Activated CD8-positive, alpha-beta memory T cell treated with anti-CD3 and anti-CD28 coated beads, Interleukin-2, amount 50 U/mL, for 48 hours (primary cell): ENCODE results near the gene TRIO.

Experiments used
- DNase-seq: peaks from one replicate; pipeline ENCODE4 v3.0.0-alpha.2; 2020

The TRIO gene

DNA sequence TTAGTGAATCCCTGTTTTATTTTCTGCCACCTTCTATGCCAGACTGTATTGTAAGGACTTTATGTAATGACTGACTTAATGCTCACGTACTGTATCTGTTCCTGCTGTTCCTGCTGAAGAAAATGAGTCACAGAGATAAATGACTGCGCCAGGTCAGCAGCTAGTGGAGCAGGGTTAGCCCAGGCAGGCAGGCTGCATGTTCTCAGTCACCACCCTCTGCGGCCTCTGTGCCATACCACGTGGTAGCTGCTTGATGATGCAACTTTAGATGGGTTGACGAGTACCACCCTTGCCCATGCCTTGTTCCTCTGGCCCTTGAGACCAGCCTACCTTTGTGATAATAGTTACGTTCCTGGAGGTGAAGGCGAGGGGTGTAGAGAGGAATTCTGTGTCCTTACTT is 161.9 kb downstream of the TRIO start:
- no peak for DNase-seq

DNA sequence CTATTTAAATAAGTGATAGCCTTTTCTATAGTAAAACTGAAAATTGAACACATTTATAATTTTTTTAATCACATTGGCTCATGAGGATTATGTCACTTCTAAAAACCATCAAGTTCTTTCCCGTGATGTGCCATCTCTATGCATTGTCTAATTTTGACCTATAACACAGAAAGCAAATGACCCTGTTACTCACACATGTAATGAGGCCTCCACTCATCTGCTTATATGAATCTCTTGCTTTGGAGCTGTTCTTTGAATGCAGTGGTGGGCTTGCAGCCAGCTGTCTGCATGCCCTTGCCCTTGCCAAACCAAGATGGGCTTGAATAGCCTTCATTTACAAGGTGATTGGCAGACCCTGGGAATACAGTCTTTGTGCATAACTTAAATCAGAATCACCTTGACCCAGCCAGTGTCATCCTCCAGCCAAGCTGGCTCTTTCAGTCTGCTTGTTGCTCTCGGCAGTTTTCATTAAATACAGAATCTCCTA is 163.2 kb downstream of the TRIO start:
- no peak for DNase-seq

DNA sequence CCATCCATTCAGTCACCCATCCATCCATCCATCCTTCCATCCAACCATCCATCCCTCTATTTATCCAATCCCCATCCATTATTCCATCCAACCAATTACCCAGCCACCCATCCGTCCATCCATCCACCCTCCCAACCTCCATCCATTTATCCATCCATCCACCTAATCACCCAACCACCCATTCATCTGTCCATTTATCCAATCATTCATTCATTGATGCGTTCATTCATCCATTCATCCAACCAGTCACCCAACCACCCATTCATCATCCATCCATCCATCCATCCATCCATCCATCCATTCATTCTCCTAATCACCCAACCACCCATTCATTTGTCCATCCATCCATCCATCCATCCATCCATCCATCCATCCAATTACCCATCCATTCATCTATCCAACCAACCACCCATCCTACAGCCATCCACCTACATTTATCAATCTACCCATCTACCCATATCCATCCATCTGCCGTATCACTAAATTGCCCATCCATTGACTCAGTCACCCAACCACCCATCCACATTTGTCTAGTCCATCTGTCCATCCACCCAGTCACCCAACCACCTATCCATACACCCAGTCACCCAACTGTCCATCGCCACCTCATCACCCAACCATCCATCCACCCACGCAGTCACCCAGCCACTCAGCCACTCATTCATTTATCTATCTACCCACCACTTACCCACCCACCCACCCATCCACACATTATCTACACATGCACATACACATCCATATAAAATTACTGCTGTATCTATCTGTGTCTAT is 165.4 kb downstream of the TRIO start:
- DNase-seq, result no peak

- no peak for DNase-seq
Measured at GRCh38 chr5:14309199-14309598, 166.1 kb downstream of the TRIO start.

DNA sequence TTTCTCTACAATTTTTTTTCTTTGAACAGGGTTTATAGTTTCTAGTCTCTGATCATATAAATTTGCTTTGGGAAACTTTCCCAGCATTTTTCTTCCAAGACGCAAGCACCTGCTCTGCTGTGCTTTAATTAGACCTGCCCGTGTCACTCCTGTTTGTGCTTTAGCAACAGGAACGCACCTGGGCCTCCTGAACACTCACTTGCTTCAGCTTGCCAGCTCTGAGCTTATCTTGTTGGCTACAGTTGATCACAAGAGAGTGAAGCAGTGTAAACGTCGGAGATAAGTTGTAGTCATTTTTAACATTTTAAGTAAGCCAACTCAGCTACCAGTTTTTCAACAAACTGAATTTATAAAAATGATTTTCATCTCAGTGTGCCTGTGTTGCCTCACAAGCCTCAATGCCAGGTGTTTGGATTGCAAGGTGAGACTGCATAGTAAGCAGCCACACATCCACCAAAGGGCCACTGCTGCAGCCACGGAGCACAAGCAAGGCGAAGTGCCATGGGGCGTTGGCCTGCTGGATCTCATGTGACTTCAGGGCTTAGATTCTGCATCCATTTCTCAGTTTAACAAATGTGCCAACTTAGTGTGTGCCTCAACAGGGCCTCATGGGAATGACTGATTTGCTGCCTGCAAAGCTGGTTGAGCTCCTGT is 166.9 kb downstream of the TRIO start:
- no peak for DNase-seq

- no peak for DNase-seq
Measured at GRCh38 chr5:14310901-14311300, 167.8 kb downstream of the TRIO start.

GRCh38 chr5:14313986-14314690 is 171.0 kb downstream of the TRIO start:
- DNase-seq, result no peak

GRCh38 chr5:14316471-14316870 is 173.3 kb downstream of the TRIO start:
- no peak for DNase-seq

DNA sequence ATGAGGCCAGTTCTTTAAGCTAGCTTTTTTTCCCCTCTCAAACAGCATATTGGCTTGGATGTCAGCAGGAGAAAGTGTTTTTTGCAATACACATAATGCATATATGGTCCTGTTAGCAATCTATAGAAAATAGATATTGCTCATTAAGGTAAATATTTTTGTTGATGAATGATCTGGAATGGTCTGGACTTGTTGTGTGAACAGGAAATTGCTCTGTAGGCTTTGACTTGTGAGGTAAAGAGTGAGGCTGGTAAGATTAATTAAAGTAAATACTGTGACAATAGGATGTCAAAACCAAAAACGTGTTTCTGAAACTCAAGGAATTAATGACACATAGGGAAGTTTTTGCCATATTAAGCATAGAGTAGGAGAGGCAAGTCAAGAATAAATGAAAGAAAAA is 176.0 kb downstream of the TRIO start:
- DNase-seq, result no peak

- DNase-seq, result no peak
Measured at GRCh38 chr5:14321936-14322335, 178.8 kb downstream of the TRIO start.

DNA sequence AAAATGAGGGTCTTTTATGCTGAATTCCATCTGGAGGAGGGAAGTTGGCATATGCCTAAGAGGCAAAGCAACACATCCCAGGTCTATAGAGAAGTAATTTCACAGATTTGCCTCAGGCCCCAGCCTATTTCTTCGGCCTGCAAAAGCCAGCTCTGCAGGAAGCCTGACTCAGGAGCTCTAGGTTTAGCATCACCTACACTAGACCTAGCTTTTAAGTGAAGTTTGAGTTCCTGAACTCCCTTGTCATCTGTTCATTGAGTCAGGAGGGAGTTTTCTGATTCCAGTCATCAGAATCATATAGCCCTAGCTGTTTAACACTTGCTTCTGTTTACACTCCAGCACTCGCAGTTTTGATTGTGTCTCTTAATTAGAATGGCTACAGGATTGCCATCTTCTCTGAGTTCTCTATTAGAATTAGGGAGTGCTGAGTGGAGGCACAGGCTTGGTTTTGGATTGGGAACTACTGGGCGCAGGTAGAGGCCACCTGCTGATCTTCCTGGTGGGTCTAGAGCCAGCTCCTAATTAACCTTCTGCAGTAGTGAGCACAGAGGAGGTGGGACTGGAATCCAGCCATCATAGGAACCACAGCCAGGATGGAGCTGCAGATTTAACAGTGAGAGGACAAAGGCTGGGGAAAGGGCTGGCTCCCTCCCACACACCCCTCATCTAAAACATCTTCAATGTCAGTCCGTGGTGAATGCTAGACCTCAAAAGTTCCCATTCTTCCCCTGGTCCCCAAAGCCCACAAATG is 179.5 kb downstream of the TRIO start:
- DNase-seq, result no peak

- no peak for DNase-seq
Measured at GRCh38 chr5:14323466-14323865, 180.3 kb downstream of the TRIO start.

DNA sequence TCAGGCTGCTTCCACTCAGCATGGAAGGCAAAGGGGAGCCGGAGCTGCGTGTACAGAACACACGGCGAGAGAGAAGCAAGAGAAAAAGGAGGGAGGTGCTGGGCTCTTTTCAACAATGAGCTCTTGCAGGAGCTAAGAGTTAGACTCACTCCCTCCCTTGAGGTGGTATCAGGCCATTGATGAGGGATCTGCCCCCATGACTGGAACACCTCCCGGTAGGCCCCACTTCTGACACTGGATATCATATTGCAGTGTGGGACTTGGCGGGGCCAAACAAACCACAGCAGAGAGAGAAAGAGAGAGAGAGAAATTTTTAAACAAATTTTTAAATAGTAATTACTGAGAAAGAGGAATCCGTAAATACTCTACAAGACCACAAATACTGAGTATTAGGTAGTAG is 182.2 kb downstream of the TRIO start:
- no peak for DNase-seq

GRCh38 chr5:14326035-14326903 is 183.1 kb downstream of the TRIO start:
- DNase-seq, result no peak

DNA sequence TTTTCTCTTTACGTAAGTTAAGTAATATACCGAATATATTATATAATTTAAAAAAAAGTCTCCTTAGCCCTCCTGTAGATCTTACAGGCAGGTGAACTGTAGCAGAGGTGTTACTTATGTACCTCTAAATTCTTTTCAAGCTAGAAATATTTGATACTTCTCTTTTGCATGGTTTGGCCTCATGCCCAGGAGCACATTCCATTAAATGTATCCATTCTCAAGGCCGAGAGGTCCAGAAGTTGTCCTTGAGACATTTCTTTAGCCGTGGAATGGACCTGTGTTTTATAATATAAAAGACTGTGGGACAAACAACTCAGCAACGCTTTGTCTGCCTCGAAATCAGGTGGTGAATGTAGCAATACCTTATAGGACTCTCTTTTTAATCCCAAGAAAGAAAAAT is 184.5 kb downstream of the TRIO start:
- no peak for DNase-seq

DNA sequence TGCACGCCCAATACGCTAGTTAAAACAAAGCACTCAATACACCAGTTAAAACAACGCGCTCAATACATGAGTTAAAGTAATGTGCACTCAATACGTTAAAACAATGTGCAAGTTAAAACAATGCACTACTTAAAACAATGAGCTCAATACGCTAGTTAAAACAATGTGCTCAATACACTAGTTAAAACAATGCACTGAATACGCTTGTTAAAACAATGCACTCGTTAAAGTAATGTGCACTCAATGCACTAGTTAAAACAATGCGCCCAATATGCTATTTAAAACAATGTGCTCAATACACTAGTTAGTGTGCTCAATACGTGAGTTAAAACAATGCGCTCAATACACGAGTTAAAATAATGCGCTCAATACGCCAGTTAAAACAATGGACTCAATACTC is 185.0 kb downstream of the TRIO start:
- DNase-seq, result no peak

DNA sequence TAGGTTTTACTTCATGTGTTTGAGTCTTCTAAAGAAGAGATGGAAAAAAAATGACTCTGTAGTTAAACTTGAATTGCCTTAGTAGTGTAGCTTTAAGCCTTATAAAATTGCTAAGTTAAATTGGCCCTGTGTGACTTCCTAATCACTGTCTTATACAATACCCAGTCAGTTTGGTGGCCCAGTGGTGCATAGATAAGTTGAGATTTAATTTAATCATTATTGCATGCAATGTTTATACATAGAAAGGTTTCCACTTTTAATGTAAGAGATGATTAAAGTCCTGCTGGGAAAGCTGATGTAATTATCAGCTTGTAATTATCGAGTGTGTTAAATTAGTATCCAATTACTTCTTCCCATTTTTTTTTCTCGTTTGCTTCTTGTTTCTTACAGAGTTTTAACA is 187.1 kb downstream of the TRIO start:
- DNase-seq, result no peak

GRCh38 chr5:14330729-14331385 is 187.7 kb downstream of the TRIO start:
- no peak for DNase-seq

DNA sequence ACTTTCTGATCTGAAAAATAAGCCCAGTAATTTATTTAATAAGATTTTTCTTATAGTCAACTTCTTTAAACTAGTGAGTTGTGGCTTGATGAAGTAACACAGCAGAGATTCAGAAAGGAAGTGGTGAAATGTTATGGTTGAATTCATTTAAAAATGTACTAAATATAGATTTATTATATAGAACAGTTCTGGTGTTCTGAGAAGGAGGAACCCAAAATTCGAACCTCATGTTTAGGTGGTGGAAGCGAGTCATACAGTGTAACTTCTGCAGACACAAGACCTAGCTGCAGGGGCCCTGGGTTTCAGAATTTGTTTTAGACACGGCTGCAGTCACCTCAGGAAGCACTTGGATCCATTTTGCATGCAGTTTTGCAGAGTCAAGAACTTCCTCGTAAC is 188.2 kb downstream of the TRIO start:
- no peak for DNase-seq

DNA sequence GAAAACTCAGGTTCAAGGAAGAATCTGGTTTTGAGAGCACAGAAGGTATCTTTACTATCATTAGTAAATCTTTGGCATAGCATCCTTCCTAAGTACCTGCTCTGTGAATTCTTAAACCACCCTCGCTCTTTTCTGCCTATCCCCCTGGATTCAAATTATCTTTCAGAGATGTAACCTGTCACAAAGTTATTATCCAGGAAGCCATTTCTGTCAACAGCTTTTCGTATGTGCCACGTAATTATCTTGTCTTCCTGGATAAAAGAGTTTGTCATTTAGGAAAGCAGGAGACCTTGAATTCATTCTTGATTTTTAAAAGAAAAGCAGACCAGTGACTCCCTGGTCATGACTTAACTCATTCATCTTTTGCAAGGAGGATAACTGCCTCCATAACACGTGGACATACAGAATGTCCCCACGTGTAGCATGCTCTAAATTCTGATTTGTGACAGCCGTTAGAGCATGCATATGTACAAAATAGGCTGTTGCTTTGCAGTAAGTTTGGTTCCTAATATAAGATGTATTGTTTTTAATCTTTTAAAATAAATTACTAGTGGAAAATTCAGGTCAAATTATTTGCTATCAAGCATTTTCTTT is 189.0 kb downstream of the TRIO start:
- DNase-seq, result no peak

DNA sequence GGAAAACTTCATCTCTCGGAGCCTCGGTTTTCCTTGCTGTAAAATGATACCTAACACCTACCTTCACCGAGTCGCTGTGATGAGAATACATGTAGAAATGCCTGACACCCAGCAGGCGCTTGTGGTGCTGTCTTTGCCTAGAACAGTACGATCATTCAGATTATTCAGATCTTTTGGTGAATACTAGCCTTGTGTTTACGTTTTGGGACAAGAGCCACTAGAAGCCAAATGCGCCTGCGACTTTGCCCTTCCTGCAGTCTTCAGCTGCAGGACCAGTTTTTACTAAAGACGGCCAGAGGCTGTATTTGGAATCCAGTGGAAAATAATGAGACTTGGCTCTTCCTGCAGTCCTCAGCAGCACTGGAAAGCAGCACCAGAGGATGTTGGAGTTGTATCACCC is 189.6 kb downstream of the TRIO start:
- no peak for DNase-seq
